B cell (primary cell): Measurements from ENCODE around the gene FHIP2A.
"Not testable (repeated sequence)": the region's sequence is repeated elsewhere in the genome, so short reads cannot be mapped to it uniquely, and the experiment has no call there.

Experiments
- EZH2 ChIP-seq: IDR thresholded peaks from 2 replicates; pipeline ENCODE4 v1.6.1; 2012; ENCODE audit warnings: borderline replicate concordance, low read depth, mild to moderate bottlenecking, moderate library complexity, low read length; ENCODE audit not compliant: insufficient read depth, poor library complexity, severe bottlenecking
- TF ChIP-seq, protein P1 (sequence below): fragments of 200-600 bp; IDR thresholded peaks from one replicate; pipeline ENCODE4 v1.8.0; 2022; ENCODE audit warnings: antibody characterized with exemption, mild to moderate bottlenecking

DNA sequence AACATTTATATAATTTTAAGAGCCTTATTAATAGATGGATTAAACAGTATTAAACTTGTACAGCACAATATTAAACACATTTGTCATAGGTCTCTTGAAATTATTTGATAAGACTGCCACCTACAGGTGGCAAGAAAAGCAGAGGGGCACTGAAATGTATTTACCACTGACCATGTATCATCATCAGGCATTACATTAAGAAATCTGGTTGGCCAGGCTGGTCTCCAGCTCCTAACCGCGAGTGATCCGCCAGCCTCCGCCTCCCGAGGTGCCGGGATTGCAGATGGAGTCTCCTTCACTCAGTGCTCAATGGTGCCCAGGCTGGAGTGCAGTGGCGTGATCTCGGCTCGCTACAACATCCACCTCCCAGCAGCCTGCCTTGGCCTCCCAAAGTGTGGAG lies 35.1 kb upstream of the FHIP2A start:
- TF ChIP-seq, protein P1, sequence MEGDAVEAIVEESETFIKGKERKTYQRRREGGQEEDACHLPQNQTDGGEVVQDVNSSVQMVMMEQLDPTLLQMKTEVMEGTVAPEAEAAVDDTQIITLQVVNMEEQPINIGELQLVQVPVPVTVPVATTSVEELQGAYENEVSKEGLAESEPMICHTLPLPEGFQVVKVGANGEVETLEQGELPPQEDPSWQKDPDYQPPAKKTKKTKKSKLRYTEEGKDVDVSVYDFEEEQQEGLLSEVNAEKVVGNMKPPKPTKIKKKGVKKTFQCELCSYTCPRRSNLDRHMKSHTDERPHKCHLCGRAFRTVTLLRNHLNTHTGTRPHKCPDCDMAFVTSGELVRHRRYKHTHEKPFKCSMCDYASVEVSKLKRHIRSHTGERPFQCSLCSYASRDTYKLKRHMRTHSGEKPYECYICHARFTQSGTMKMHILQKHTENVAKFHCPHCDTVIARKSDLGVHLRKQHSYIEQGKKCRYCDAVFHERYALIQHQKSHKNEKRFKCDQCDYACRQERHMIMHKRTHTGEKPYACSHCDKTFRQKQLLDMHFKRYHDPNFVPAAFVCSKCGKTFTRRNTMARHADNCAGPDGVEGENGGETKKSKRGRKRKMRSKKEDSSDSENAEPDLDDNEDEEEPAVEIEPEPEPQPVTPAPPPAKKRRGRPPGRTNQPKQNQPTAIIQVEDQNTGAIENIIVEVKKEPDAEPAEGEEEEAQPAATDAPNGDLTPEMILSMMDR = peak; percentile 89
- not testable (repeated sequence) for TF ChIP-seq EZH2
